Peyer's patch (tissue), 4 donors: Measurements from ENCODE around the gene HNRNPL.

ENCODE experiments used
- POLR2A ChIP-seq, 2 donors: fragments of 450-650 bp; IDR thresholded peaks; one replicate each; pipeline ENCODE4 v1.5.1; 2017; ENCODE audit warnings: antibody characterized with exemption in 2 of 2, mild to moderate bottlenecking in 2 of 2, moderate library complexity in 2 of 2
- TF ChIP-seq, protein P1 (sequence below), 6 experiments: fragments of 450-650 bp in 4 of 6; fragments of 200-600 bp in 2 of 6; sonication (generic) in 1 of 6; IDR thresholded peaks; one replicate each; pipeline ENCODE4 v1.5.1; 2017 to 2019; ENCODE audit warnings: antibody characterized with exemption in 6 of 6, mild to moderate bottlenecking in 3 of 6, moderate library complexity in 1 of 6

DNA sequence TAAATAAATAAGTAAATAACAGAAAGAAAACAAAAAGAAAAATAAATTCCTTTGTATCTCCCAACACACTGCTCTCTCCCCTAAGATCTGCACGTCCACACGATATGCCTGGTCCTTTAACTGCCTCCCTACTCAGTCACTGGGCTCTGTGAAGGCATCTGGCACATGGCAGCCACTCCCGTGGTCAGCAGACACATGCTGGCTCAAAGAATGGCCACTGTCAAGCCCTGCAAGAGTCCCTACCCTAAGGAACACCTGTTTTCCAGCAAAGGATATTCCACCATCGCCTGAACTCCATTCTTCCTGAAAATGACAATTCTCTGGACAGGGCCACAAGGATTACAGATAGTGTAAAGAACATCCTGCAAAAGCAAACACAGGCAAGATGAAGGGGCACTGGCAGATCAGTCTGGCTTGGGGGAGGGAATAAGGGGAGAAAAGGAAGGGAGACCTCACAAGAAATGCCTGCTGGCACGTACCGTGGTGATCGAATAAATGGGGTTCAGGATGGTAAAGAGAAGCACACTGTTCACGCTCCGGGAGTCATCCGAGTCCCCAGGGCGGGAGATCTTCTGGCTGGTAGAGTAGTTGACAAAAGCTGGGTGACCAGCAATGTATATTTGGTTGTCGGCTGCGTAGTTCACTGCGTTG, 4.3 kb downstream of the HNRNPL start:
- TF ChIP-seq, protein P1, sequence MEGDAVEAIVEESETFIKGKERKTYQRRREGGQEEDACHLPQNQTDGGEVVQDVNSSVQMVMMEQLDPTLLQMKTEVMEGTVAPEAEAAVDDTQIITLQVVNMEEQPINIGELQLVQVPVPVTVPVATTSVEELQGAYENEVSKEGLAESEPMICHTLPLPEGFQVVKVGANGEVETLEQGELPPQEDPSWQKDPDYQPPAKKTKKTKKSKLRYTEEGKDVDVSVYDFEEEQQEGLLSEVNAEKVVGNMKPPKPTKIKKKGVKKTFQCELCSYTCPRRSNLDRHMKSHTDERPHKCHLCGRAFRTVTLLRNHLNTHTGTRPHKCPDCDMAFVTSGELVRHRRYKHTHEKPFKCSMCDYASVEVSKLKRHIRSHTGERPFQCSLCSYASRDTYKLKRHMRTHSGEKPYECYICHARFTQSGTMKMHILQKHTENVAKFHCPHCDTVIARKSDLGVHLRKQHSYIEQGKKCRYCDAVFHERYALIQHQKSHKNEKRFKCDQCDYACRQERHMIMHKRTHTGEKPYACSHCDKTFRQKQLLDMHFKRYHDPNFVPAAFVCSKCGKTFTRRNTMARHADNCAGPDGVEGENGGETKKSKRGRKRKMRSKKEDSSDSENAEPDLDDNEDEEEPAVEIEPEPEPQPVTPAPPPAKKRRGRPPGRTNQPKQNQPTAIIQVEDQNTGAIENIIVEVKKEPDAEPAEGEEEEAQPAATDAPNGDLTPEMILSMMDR (IDR thresholded peaks at IDR 0.05) = no peak
- no peak for TF ChIP-seq POLR2A (IDR thresholded peaks at IDR 0.05)
